Mesothelial cell of epicardium (in vitro differentiated cells): Measurements from ENCODE around the gene PARD3. TPM values are rescaled to one million over a fixed set of nuclear protein-coding genes. Genes with fewer than 3 reads are reported as not detected.
"Not testable (repeated sequence)": the region's sequence is repeated elsewhere in the genome, so short reads cannot be mapped to it uniquely, and the experiment has no call there.

Experiments
- DNase-seq, 2 experiments: peaks; one replicate each; pipeline ENCODE4 v3.0.0; 2021; ENCODE audit warnings: low spot score in 2 of 2; ENCODE audit not compliant: unreplicated experiment in 2 of 2
- H3K27ac Mint-ChIP-seq: 2 replicates; pipeline ENCODE4 v1.8.0; 2021; ENCODE audit warnings: mixed read lengths
- H3K27me3 Mint-ChIP-seq: 2 replicates; pipeline ENCODE4 v1.8.0; 2021; ENCODE audit warnings: low read depth, mixed read lengths
- H3K36me3 Mint-ChIP-seq: 2 replicates; pipeline ENCODE4 v1.8.0; 2021; ENCODE audit warnings: mixed read lengths
- H3K4me1 Mint-ChIP-seq: 2 replicates; pipeline ENCODE4 v1.8.0; 2021; ENCODE audit warnings: mixed read lengths
- H3K4me3 Mint-ChIP-seq: 2 replicates; pipeline ENCODE4 v1.8.0; 2021; ENCODE audit warnings: mild to moderate bottlenecking, moderate library complexity, mixed read lengths
- H3K9me3 Mint-ChIP-seq: 2 replicates; pipeline ENCODE4 v1.8.0; 2021; ENCODE audit warnings: mixed read lengths
- CTCF ChIP-seq: fragments of 200-600 bp; sonication (generic); IDR thresholded peaks from one replicate; pipeline ENCODE4 v1.5.0; 2021; ENCODE audit warnings: antibody characterized with exemption; ENCODE audit not compliant: unreplicated experiment
- total RNA-seq: library from RNA; stranded (reverse); gene quantifications from 3 replicates; pipeline ENCODE4 v1.2.1, GENCODE V29; 2021

Gene PARD3
- total RNA-seq, 1 donor from 2014 or later = 73.2 TPM

GRCh38 chr10:34280599-34281374 lies 534.3 kb downstream of the PARD3 start:
- Mint-ChIP-seq H3K27ac (peak overlapping the region; percentile 13), H3K36me3 (peaks cover 2% of the 10 kb centered on the region), H3K27me3 (no peaks in the 10 kb centered on the region), H3K4me3 (no peak overlapping the region), H3K9me3 (no peaks in the 10 kb centered on the region), H3K4me1 (peaks cover 13% of the 10 kb centered on the region)
- DNase-seq = no peak
- TF ChIP-seq CTCF = no peak

- Mint-ChIP-seq H3K9me3 (peaks cover 4% of the 10 kb centered on the region), H3K27ac (peak overlapping the region; percentile 48), H3K27me3 (no peaks in the 10 kb centered on the region), H3K4me1 (peaks cover 22% of the 10 kb centered on the region), H3K4me3 (no peak overlapping the region), H3K36me3 (peaks cover 9% of the 10 kb centered on the region)
- no peak for DNase-seq
- no peak for TF ChIP-seq CTCF
Observed at GRCh38 chr10:34275626-34276130, 539.4 kb downstream of the PARD3 start.

GRCh38 chr10:34274906-34275305 lies 540.2 kb downstream of the PARD3 start:
- Mint-ChIP-seq H3K36me3 (peaks cover 10% of the 10 kb centered on the region), H3K4me1 (peaks cover 22% of the 10 kb centered on the region), H3K4me3 (no peak overlapping the region), H3K27me3 (no peaks in the 10 kb centered on the region), H3K27ac (peak overlapping the region; percentile 21), H3K9me3 (peaks cover 4% of the 10 kb centered on the region)
- DNase-seq = no peak
- no peak for TF ChIP-seq CTCF

- Mint-ChIP-seq H3K27me3 (no peaks in the 10 kb centered on the region), H3K4me3 (no peak overlapping the region), H3K27ac (no peak overlapping the region), H3K4me1 (peaks cover 16% of the 10 kb centered on the region), H3K9me3 (peaks cover 4% of the 10 kb centered on the region), H3K36me3 (peaks cover 16% of the 10 kb centered on the region)
- TF ChIP-seq CTCF = no peak
- no peak for DNase-seq
Observed at GRCh38 chr10:34273340-34273739, 541.8 kb downstream of the PARD3 start.

GRCh38 chr10:34272316-34272715 lies 542.8 kb downstream of the PARD3 start:
- Mint-ChIP-seq H3K27me3 (no peaks in the 10 kb centered on the region), H3K4me3 (no peak overlapping the region), H3K9me3 (peaks cover 9% of the 10 kb centered on the region), H3K36me3 (peaks cover 20% of the 10 kb centered on the region), H3K4me1 (peaks cover 15% of the 10 kb centered on the region), H3K27ac (no peak overlapping the region)
- TF ChIP-seq CTCF = no peak
- no peak for DNase-seq

GRCh38 chr10:34268410-34268809 lies 546.7 kb downstream of the PARD3 start:
- not testable (repeated sequence) for H3K4me3 Mint-ChIP-seq, H3K9me3 Mint-ChIP-seq, DNase-seq, H3K27me3 Mint-ChIP-seq, H3K27ac Mint-ChIP-seq, H3K4me1 Mint-ChIP-seq
- H3K36me3 Mint-ChIP-seq = peaks cover 19% of the 10 kb centered on the region
